PC-3 (cell line): Measurements from ENCODE around the gene KIAA1614.

ENCODE experiments used
- EZH2phosphoT487 ChIP-seq: fragments of 300-600 bp; sonication (generic); IDR thresholded peaks from 2 replicates; pipeline ENCODE4 v1.6.1; 2018; ENCODE audit warnings: mild to moderate bottlenecking, antibody characterized with exemption, low read length, borderline replicate concordance
- TF ChIP-seq, protein P1 (sequence below): fragments of 300-600 bp; sonication (generic); conservative IDR thresholded peaks from 2 replicates; pipeline ENCODE4 v1.5.1; 2017; ENCODE audit warnings: antibody characterized with exemption, low read depth, mild to moderate bottlenecking, low read length

DNA sequence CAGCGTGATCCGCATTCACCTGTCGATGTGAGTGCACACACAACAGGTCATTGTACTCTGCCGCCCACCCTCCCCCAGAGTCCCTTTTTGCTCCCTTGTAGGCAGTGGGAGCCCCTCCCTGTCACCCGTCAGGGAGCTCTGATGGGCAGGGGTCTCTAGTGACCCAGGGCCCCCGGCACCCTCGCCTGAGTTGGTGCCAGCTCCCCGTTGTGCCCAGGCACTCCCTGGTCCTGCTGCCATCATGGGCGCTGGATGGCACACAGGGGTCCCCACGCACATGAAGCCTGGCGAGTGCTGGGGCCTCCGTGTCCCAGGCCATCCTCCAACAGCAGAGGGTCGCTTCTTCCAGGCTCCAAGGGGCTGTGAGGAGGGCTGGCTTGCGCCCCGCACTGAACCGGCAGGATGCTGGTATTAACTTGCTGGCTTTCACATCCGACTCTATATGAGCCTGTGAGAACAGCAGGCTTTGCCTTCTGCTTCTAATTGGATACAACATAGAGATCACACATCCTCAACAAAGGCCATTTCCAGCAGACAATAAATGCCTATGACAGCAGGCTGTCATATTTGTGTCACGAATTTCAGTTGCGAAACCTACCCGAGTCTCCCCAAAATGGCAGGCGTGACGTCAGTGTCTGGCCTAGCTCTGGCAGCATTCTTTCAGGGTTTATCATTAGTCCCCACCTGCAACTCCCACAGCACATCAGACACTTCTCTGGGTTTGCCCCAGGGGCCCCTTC lies 35.4 kb downstream of the KIAA1614 start:
- TF ChIP-seq EZH2phosphoT487 = no peak
- TF ChIP-seq, protein P1, sequence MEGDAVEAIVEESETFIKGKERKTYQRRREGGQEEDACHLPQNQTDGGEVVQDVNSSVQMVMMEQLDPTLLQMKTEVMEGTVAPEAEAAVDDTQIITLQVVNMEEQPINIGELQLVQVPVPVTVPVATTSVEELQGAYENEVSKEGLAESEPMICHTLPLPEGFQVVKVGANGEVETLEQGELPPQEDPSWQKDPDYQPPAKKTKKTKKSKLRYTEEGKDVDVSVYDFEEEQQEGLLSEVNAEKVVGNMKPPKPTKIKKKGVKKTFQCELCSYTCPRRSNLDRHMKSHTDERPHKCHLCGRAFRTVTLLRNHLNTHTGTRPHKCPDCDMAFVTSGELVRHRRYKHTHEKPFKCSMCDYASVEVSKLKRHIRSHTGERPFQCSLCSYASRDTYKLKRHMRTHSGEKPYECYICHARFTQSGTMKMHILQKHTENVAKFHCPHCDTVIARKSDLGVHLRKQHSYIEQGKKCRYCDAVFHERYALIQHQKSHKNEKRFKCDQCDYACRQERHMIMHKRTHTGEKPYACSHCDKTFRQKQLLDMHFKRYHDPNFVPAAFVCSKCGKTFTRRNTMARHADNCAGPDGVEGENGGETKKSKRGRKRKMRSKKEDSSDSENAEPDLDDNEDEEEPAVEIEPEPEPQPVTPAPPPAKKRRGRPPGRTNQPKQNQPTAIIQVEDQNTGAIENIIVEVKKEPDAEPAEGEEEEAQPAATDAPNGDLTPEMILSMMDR = no peak
